OCI-LY7 (cell line): ENCODE results near the gene PAX2. TPM values are rescaled to one million over a fixed set of nuclear protein-coding genes. Genes with fewer than 3 reads are reported as not detected.

ENCODE experiments used
- BruUV-seq: library from RNA; stranded (reverse); fragments of 400-500 nt; replicated peaks from 2 replicates; lab custom pipeline; 2021; lab: Mats Ljungman, UMichigan
- CTCF ChIA-PET: fragments of 300-600 bp; sonication (Branson Sonifier 250); formaldehyde crosslinking; loops from one replicate; lab custom pipeline; 2022; ENCODE audit warnings: antibody characterized with exemption; ENCODE audit not compliant: unreplicated experiment; lab: Charles Lee
- POLR2A ChIA-PET: fragments of 300-600 bp; sonication (Branson Sonifier 250); formaldehyde crosslinking; loops from one replicate; lab custom pipeline; 2022; ENCODE audit warnings: antibody characterized with exemption; lab: Charles Lee
- DNase-seq: peaks from one replicate; pipeline ENCODE4 v3.0.0-alpha.2; 2015; ENCODE audit warnings: low spot score
- H2AFZ ChIP-seq: fragments of 200-600 bp; sonication (generic), shearing (Covaris generic); 2 replicates; pipeline ENCODE4 v1.6.1; 2014; ENCODE audit warnings: mild to moderate bottlenecking, antibody characterized with exemption, low read length, moderate library complexity
- H3K27ac ChIP-seq: fragments of 200-600 bp; sonication (generic); 2 replicates; pipeline ENCODE4 v1.5.1; 2014; ENCODE audit warnings: mixed run types, low read depth, mild to moderate bottlenecking, moderate library complexity, low read length, inconsistent platforms; ENCODE audit not compliant: poor library complexity, severe bottlenecking
- H3K36me3 ChIP-seq: fragments of 200-600 bp; sonication (generic); 2 replicates; pipeline ENCODE4 v1.6.1; 2014; ENCODE audit warnings: mild to moderate bottlenecking, antibody characterized with exemption, low read length, moderate library complexity, mixed read lengths; ENCODE audit not compliant: insufficient read depth
- H3K4me1 ChIP-seq: fragments of 200-600 bp; sonication (generic); 2 replicates; pipeline ENCODE4 v1.5.1; 2014; ENCODE audit warnings: mild to moderate bottlenecking, low read length; ENCODE audit not compliant: insufficient read depth, poor library complexity, severe bottlenecking
- H3K4me2 ChIP-seq: fragments of 200-600 bp; sonication (generic); 2 replicates; pipeline ENCODE4 v1.6.1; 2014; ENCODE audit warnings: mild to moderate bottlenecking, low read length
- H3K4me3 ChIP-seq: fragments of 200-600 bp; sonication (generic); 2 replicates; pipeline ENCODE4 v1.5.1; 2014; ENCODE audit warnings: mild to moderate bottlenecking, low read depth, low read length; ENCODE audit not compliant: poor library complexity, severe bottlenecking
- H3K79me2 ChIP-seq: fragments of 200-600 bp; sonication (generic); 2 replicates; pipeline ENCODE4 v1.6.1; 2016; ENCODE audit warnings: low read depth, mild to moderate bottlenecking, low read length, moderate library complexity, mixed read lengths; ENCODE audit not compliant: insufficient read depth
- H3K9me2 ChIP-seq: fragments of 200-600 bp; sonication (generic); 2 replicates; pipeline ENCODE4 v1.6.1; 2016; ENCODE audit warnings: mild to moderate bottlenecking, low read length, mixed read lengths; ENCODE audit not compliant: insufficient read depth
- H3K9me3 ChIP-seq: fragments of 200-600 bp; sonication (generic); 2 replicates; pipeline ENCODE4 v1.6.1; 2014; ENCODE audit warnings: mild to moderate bottlenecking, mixed run types, low read length, mixed read lengths
- H4K20me1 ChIP-seq: fragments of 200-600 bp; sonication (generic); 2 replicates; pipeline ENCODE4 v1.6.1; 2014; ENCODE audit warnings: mild to moderate bottlenecking, antibody characterized with exemption, low read length, moderate library complexity, mixed read lengths; ENCODE audit not compliant: insufficient read depth
- EZH2phosphoT487 ChIP-seq: fragments of 200-600 bp; sonication (generic); IDR thresholded peaks from 2 replicates; pipeline ENCODE4 v1.6.1; 2018; ENCODE audit warnings: low read depth, borderline replicate concordance, mild to moderate bottlenecking, mixed run types, antibody characterized with exemption, low read length, moderate library complexity, mixed read lengths
- intact Hi-C: fragments of 100-400 bp; cut with micrococcal nuclease; formaldehyde crosslinking; loops from one replicate; pipeline ENCODE4 v1.10.0; 2022; ENCODE audit not compliant: unreplicated experiment
- total RNA-seq, 2 experiments: library from RNA; depleted of rRNA in 1 of 2; stranded (reverse); fragments of >200 nt in 1 of 2; shearing (Covaris generic) in 1 of 2; gene quantifications; 2 replicates each; pipeline ENCODE4 v1.2.3, GENCODE V29; 2014 to 2022
- TF ChIP-seq, protein P1 (sequence below): fragments of 200-600 bp; sonication (generic); conservative IDR thresholded peaks from 2 replicates; pipeline ENCODE4 v1.5.1; 2014; ENCODE audit warnings: mild to moderate bottlenecking, antibody characterized with exemption, low read length, moderate library complexity, mixed read lengths

The PAX2 gene
- total RNA-seq, 2 experiments from 2014 or later: not detected

DNA sequence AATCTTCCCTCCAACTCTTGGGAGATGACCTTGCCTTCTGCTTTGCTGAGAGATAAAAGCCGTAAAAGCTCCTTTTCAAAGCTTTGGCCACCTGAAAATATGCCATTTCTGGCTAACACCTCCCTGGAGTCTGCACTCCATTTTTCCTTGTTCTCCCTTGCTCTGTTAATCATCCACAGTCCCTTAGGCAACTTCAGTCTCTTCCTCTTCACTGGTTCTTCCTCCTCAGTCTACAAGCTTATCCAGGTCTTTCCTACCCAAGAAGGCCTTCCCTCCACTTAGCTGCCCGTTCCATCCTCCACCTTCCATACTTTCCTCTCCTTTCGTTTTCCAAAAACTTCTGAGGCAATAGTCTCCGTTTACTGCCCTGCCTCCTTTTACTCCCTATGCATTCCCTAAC, 30.5 kb downstream of the PAX2 start:
- Histone ChIP-seq H3K9me2 (no peaks in the 10 kb centered on the region), H3K4me1 (no peaks in the 10 kb centered on the region), H3K79me2 (no peaks in the 10 kb centered on the region), H3K4me2 (no peak overlapping the region), H2AFZ (no peak overlapping the region), H4K20me1 (no peaks in the 10 kb centered on the region), H3K9me3 (no peaks in the 10 kb centered on the region), H3K4me3 (no peak overlapping the region), H3K36me3 (no peaks in the 10 kb centered on the region), H3K27ac (no peak overlapping the region)
- BruUV-seq: no TSS peak
- no peak for DNase-seq
- intact Hi-C loops: no loop called here
- ChIA-PET CTCF (no interaction called here), POLR2A (no interaction called here)
- TF ChIP-seq, protein P1, sequence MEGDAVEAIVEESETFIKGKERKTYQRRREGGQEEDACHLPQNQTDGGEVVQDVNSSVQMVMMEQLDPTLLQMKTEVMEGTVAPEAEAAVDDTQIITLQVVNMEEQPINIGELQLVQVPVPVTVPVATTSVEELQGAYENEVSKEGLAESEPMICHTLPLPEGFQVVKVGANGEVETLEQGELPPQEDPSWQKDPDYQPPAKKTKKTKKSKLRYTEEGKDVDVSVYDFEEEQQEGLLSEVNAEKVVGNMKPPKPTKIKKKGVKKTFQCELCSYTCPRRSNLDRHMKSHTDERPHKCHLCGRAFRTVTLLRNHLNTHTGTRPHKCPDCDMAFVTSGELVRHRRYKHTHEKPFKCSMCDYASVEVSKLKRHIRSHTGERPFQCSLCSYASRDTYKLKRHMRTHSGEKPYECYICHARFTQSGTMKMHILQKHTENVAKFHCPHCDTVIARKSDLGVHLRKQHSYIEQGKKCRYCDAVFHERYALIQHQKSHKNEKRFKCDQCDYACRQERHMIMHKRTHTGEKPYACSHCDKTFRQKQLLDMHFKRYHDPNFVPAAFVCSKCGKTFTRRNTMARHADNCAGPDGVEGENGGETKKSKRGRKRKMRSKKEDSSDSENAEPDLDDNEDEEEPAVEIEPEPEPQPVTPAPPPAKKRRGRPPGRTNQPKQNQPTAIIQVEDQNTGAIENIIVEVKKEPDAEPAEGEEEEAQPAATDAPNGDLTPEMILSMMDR: no peak
- TF ChIP-seq EZH2phosphoT487: no peak

DNA sequence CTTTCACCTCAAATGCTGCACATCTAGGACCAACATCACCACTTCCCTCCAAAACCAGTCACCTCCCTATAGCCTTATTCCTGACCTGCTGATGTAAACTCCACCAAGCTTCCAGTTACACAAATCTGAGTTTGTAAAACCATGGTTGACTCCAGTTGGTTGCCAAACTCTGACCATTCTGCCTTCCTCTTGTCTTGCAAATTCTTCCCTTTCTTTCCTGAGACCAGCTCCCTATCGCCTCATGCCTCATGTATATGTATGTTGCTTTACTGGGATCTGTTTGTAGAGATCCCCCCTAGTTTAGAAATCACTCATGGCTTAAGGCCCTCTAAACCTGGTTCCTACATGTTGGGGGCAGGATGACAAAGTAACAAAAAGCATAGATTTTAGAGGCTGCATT, 31.3 kb downstream of the PAX2 start:
- H3K79me2 ChIP-seq: no peaks in the 10 kb centered on the region
- H3K36me3 ChIP-seq: no peaks in the 10 kb centered on the region
- no peaks in the 10 kb centered on the region for H4K20me1 ChIP-seq
- H2AFZ ChIP-seq: no peak overlapping the region
- no peak overlapping the region for H3K4me3 ChIP-seq
- TF ChIP-seq EZH2phosphoT487: no peak
- TF ChIP-seq, protein P1: no peak
- H3K4me2 ChIP-seq: no peak overlapping the region
- no peaks in the 10 kb centered on the region for H3K9me3 ChIP-seq
- no peaks in the 10 kb centered on the region for H3K9me2 ChIP-seq
- ChIA-PET POLR2A (no interaction called here), CTCF (interaction anchor here (0.6 kb wide), 1 partner anchor 105 kb away, joined by 5 read pairs; no protein-coding TSS in a partner anchor)
- BruUV-seq: no TSS peak
- intact Hi-C loops: no loop called here
- DNase-seq: no peak
- no peaks in the 10 kb centered on the region for H3K4me1 ChIP-seq
- H3K27ac ChIP-seq: no peak overlapping the region

GRCh38 chr10:100779329-100779728, 33.9 kb downstream of the PAX2 start:
- H4K20me1 ChIP-seq: no peaks in the 10 kb centered on the region
- intact Hi-C loops: no loop called here
- BruUV-seq: no TSS peak
- no peak overlapping the region for H3K27ac ChIP-seq
- no peaks in the 10 kb centered on the region for H3K79me2 ChIP-seq
- no peaks in the 10 kb centered on the region for H3K4me1 ChIP-seq
- CTCF ChIA-PET: interaction anchor here (0.6 kb wide), 1 partner anchor 235 kb away, joined by 5 read pairs; no protein-coding TSS in a partner anchor
- H3K9me2 ChIP-seq: no peaks in the 10 kb centered on the region
- no peak for DNase-seq
- no peak overlapping the region for H2AFZ ChIP-seq
- no peak overlapping the region for H3K4me3 ChIP-seq
- no peaks in the 10 kb centered on the region for H3K36me3 ChIP-seq
- H3K9me3 ChIP-seq: no peaks in the 10 kb centered on the region
- no peak overlapping the region for H3K4me2 ChIP-seq
- POLR2A ChIA-PET: no interaction called here
- TF ChIP-seq EZH2phosphoT487: no peak
- TF ChIP-seq, protein P1: no peak
